Activated gamma-delta T cell (primary cell): ENCODE data around the gene KLK14.

Experiments
- DNase-seq: peaks from one replicate; lab custom pipeline; 2025; lab: John Stamatoyannopoulos, UW

The KLK14 gene

DNA sequence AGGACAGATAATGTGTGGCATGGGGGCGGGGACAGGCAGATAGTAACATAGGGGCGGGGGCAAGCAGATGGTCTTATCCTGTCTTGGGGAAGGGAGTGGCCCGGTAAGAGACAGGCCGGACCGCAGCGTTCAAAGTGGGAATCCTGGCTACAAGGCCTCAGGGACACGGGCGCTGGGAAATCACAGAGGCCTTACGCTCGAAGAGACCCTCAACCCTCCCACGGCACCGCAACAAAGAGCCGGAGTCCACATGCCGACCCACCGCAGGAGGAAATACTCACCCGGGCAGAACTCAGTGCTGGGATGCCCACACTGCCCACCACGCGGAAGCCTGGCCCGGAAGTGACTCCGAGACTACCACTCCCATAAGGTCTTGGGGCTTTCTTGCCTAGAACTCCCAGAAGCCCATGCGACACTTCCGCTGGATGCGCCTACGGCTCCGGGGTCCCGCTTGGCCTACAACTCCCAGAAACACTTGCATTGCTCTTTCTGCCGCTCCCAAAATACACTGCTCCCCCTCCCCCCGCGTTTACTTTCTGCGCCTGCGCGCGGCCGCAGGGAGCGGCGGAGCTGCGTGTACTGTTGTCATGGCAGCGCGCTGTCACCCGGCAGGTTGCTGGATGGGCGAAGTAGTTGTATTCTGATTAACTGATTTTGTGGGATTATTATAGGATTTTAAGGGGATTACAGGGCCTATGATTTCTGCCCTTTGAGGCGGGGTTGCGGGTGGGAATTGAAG is 25.5 kb upstream of the KLK14 start, which contains the start of gene CTU1:
TSS of gene CTU1 (minus strand) at position 344 of the 739 bp plus-strand sequence. CDS start 3,840 bp downstream, outside the sequence.
- peak; percentile 94 for DNase-seq

DNA sequence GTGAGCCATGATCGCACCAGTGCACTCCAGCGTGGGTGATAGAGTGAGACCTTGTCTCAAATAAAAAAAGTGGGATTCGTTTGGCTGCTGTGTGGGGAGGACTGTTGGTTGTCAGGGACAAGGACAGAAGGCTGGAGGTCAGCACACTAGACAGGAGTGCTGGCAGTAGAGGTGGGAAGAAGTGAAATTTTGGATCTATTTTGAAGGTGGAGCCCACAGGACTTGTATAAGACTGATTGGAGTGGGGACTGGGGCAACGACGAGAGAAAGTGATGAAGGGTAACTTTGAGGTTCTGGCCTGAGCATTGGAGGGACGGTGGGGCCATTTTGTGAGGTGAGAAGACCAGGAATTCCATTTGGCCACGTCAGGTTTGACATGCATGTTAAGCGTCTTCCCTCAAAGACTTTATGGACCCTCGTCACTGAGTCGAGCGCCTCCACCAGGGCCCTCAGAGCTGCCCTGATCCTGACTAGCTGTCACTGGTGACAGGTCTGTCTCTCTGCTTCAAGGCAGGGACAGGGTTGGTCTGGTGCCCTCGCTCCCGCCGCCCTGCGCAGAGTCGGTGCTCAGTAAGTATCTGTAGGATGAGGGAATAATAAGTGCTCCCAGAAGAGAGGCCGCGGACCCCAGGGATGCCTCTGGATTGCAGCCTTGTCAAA is 24.8 kb upstream of the KLK14 start:
- DNase-seq, result no peak

DNA sequence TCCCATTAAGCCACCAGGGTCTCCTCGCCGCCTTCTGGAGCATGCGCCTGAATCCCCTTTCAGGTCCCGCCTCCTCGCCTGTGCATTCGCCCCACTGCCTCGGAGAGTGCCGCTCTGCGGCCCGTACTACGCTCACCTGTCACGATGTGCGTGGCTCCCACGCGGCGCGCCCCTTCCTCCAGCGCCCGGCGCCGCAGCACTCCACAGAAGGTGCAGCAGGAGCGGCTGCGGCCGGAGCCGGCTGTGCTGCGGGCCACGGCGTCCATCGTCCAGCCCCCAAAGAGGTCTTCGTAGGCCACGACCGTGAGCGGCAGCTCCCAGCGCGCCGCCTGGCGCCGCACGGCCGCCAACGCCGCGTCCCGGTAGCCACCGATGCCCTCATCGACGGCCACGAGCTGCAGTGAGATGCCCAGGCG is 21.2 kb upstream of the KLK14 start:
- DNase-seq, result no peak

- no peak for DNase-seq
These were observed 20.3 kb upstream of the KLK14 start for GRCh38 chr19:51102991-51103390.

- no peak for DNase-seq
These were observed 18.6 kb upstream of the KLK14 start for GRCh38 chr19:51101171-51101865.

DNA sequence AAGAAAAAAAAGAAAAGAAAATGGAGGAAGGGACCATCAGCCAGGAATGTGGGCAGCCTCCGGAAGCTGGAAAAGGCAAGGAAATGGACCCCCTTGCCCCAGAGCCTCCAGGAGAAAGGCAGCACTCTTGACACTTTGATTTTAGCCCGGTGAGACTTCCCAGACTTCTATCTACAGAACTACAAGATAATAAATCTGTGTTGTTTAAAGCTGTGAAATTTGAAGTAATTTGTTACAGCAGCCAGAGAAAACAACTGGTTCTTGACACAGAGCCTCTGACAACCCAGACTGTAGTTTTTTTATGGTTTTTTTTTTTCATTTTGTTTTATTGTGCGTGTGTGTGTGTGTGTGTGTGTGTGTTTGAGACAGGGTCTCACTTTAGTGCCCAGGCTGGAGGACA is 17.9 kb upstream of the KLK14 start:
- DNase-seq, result no peak

DNA sequence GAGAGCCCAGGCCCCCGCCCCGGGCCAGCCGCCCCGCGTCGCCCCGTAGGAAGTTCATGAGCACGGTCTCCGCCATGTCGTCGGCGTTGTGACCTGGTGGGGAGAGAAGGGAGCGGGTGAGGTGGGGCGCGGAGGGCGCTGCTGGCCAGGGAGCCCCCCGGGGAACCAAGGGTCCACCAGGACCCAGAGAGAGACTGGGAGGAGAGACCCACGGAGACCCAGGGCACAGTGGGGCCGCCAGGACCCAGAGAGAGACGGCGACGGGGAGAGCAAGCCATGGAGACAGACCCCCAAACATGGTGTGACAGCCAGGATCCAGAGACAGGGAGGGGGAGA is 16.3 kb upstream of the KLK14 start:
- DNase-seq, result no peak

GRCh38 chr19:51098365-51099046 is 15.8 kb upstream of the KLK14 start:
- DNase-seq, result no peak

- DNase-seq, result no peak
These were observed 15.1 kb upstream of the KLK14 start for GRCh38 chr19:51097796-51098195.

DNA sequence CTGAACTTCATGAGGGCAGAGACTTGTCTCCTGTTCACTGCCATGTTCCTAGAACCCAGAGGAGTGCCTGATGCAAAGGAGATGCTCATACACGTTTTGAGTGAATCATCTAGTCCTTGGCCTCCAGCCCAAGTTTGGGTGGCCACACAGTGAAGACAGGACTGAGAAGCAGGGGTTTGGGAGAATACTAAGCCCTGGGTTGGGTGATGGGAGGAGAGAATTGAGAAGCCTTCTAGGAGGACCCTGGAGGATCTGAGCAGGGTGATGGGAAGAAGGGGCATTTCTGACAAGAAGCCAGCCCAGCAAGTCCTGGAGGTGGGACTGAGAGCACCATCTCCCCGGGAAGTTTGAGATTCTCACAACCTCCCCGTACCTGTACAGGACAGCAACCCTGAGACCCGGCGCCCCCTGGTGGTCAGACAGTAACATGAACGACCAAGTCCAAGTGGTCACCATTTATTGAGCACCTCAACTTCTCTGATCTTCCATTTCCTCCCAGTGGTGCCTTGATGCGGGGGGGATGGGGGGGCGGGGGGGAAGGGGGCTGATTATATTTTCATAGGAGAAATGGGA is 14.6 kb upstream of the KLK14 start:
- no peak for DNase-seq

DNA sequence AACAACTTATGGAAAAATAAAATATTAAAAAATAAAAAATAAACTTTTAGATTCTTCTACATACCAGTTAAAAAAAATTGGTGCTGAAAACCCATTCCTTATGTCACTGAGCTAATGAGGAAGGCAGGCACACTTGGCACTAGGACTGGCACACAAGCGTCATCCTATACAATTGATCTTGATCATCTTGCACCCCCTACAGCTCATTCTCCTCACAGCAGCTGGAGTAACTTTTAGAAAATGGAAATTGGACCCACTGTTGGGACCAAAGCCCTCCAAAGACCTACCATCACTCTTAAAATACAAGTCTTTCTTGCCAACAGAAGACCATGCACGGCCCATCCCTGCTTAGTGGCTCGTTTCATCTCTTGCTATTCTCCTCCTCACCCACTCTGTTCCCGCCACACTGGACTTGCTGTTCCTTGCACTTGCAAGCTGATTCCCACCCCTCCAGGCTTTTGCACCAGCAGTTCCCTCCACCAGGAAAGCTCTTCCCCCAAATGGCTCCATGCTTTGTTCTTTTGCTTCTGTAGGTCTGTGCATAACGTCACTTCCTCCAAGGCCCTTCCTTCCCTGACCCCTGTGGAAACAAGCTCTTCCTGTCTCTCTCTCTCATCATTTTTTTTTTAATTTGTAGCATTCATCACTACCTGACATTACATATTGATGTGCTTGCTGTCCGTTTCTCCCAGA is 13.9 kb upstream of the KLK14 start:
- DNase-seq, result no peak

DNA sequence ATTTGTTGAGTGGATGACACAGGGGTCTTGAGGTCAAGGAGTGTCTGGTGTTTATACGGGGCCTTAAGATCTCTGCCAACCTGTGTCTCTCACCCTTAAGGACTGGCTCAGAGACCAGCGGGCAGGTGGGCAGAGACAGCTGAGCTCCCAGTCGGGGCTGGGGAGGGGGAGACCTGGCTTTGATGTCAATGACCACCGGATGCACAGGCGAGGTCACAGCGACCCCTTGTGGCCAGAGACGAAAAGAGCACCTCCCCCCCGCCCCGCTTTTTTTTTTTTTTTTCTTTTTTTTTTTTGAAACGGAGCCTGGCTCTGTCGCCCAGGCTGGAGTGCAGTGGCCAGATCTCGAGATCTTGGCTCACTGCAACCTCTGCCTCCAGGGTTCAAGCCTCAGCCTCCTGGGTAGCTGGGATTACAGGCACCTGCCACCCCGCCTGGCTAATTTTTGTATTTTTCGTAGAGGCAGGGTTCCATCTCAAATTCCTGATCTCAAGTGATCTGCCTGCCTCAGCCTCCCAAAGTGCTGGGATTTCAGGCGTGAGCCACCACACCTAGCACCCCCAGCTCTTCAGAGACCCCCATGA is 12.1 kb upstream of the KLK14 start:
- DNase-seq, result no peak

GRCh38 chr19:51093510-51094345 is 11.0 kb upstream of the KLK14 start:
- DNase-seq, result no peak

DNA sequence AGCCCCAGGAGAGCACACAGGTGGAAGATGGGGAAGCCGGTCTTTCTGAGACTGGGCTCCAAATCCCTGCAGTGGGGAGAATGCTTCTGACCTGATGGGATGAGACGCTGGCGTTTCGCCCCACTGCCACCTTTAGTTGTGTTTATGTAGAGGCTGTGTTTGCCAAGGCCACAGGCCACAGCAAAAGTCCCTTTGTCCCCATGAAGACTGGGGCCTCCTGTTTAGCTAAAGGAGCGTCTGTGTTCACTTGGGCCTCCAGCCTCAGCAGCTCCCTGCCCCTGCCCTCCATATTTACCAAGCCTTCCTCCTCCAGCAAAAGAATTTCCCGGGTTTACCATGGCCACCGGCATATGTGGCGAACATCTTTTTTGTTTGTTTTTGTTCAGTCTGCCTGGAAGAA is 10.4 kb upstream of the KLK14 start:
- no peak for DNase-seq

DNA sequence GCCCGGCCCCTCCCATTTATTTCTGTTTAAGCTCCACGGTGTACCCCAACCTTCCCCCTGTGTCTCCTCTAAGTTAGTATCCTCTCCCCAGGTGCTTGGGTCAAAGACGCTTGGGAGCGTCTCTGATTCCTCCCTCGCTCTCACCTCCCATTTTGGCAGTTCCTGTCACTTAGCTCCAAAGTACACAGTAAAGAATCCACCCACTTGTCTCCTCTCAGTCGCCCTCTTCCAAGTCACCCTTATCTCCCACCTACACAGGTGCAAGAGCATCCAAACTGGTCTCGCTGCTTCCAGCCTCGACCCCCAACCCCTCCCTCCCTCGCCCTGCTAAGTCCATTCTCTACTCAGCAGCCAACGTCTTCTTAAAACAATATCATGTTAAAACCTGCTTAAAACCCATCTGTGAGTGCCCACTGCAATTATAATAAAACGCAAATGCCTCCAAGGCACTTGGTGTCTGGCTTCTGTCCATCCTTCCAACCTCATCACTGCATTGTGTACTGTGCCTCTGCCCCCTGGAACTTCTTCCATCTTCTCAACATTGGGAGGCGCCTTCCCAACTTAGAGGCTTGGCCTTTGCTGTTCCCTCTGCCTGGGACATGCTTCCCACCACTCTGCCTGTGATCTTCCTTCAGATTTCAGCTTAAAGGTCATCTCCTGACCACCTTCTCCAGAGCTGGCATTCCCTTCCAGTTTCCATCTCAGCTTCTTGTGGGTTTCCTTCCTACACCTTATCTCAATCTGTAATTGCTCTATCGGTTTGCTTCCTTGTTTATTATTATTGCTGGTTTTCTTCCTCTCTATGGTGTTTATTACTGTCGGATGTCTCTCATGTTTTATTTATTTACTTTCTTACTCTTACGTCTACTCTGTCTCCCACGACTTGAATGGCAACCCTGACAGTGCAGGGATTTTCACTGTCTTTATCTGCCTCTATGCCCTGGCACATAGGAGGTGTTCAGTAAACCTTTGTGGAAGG is 9.5 kb upstream of the KLK14 start:
- no peak for DNase-seq

DNA sequence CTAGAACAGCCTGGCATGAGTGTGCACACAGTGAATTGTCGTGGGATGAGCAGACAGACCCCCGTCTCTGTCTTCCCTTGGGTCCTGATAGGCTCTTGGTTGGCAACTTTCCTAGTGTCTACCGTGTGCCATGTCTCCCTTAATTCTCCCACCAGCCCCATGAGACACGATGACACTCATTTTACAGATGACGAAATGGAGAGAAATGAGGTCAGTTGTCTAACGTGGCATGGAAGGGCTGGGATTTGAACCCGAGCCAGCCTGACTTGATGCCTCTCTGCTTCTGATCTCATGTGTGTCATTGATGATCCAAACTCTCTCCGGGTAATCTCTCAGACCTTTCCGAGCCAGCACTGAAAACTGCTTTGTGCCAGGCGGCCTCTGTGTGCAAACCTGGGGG is 8.4 kb upstream of the KLK14 start:
- no peak for DNase-seq

- no peak for DNase-seq
These were observed 7.8 kb upstream of the KLK14 start for GRCh38 chr19:51090471-51090870.

- no peak for DNase-seq
These were observed 7.1 kb upstream of the KLK14 start for GRCh38 chr19:51089786-51090185.
